GM13976 (cell line): ENCODE measurements around the gene SYNGR3.

Experiments
- DNase-seq: peaks from one replicate; pipeline ENCODE4 v3.0.0; 2012; ENCODE audit warnings: low spot score
- CTCF ChIP-seq: IDR thresholded peaks from 2 replicates; pipeline ENCODE4 v1.5.1; 2012; ENCODE audit warnings: borderline replicate concordance, mild to moderate bottlenecking; ENCODE audit not compliant: insufficient read depth; ENCODE audit errors: extremely low read depth, missing control alignments, control extremely low read depth
- in situ Hi-C: fragments of 300-500 bp; cut with MboI; formaldehyde crosslinking; loops from one replicate; pipeline ENCODE4 v1.12.0; 2022; ENCODE audit warnings: low sequenced_read_pairs, mixed read lengths, inconsistent platforms; ENCODE audit not compliant: unreplicated experiment

SYNGR3 gene

DNA sequence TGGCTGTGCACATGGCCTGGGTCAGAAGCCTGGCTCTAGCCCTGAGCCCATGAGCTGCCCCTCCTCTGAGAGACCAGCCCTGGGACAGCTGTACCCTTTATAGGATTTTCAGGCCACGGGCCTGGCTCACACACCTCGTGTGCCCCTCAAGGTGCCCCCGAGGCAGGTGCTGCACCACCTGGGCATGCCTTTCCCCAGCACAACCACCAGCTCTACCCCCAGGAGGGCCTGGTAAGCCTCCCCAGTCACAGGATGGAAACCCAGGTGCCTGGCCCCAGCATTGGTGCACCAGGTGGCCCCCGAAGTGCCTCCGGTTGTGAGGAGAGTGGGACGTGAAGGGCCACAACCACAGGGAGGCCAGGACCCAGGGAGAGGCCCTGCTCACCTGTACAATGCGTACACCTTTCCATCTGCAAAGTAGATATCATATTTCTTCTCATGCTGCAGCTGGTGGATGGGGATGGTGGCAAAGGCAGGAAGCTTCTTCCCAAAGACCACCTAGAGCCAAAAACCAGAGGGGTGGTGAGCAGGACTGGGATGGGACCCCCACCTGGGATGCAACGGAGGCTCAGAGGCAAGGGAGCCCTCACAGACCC, 13.6 kb downstream of the SYNGR3 start:
- in situ Hi-C loops, result loop anchor here (25.0 kb wide), 1 partner anchor 484 kb away; the partner anchor contains the start of gene TBC1D24
- no peak for TF ChIP-seq CTCF
- no peak for DNase-seq

- peak; percentile 95 for DNase-seq
- TF ChIP-seq CTCF, result peak; percentile 97
- in situ Hi-C loops, result loop anchor here (25.0 kb wide), 1 partner anchor 483 kb away; the partner anchor contains the start of gene TBC1D24
Observed at GRCh38 chr16:2003827-2004641, 14.3 kb downstream of the SYNGR3 start.

GRCh38 chr16:2004795-2005517, 15.2 kb downstream of the SYNGR3 start:
- DNase-seq, result no peak
- in situ Hi-C loops, result loop anchor here (25.0 kb wide), 1 partner anchor 482 kb away; the partner anchor contains the start of gene TBC1D24
- TF ChIP-seq CTCF, result no peak

DNA sequence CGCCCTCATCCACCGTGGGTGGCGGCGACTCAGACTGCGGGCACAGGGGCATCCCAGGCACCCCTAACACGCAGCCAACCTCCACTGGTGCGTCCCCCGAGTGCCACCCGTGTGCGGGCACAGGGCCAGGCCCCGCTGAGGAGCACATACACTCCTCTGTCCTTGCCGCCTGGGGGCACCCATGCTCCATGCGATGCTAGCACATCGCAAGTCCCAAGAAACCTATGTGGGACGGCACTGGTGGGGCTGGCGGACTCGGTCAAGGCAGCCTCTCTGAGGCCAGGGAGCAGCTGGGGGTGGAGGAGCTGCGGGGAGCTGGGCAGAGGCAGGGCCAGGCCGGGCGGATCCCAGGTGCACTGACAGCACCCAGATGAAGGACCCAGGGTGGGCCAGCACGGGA, 15.9 kb downstream of the SYNGR3 start:
- peak; percentile 8 for TF ChIP-seq CTCF
- no peak for DNase-seq
- in situ Hi-C loops, result loop anchor here (25.0 kb wide), 1 partner anchor 482 kb away; the partner anchor contains the start of gene TBC1D24

- in situ Hi-C loops, result loop anchor here (25.0 kb wide), 1 partner anchor 481 kb away; the partner anchor contains the start of gene TBC1D24
- DNase-seq, result no peak
- TF ChIP-seq CTCF, result no peak
Observed at GRCh38 chr16:2006317-2006716, 16.5 kb downstream of the SYNGR3 start.
